SK-N-SH (cell line): ENCODE data around the gene CCDC24. TPM values are rescaled to one million over a fixed set of nuclear protein-coding genes. Genes with fewer than 3 reads are reported as not detected.

Experiments
- CTCF ChIA-PET: fragments of 300-600, 350-600 bp; formaldehyde crosslinking; extraction: SDS; loops from one replicate; lab custom pipeline; 2021; lab: Yijun Ruan, JAX
- POLR2A ChIA-PET: fragments of 350-600 bp; sonication (Branson Sonifier 250); formaldehyde crosslinking; extraction: SDS; loops from one replicate; lab custom pipeline; 2020; ENCODE audit warnings: antibody characterized with exemption, inconsistent platforms; lab: Yijun Ruan, JAX
- DNase-seq: peaks from one replicate; pipeline ENCODE4 v3.0.0; 2012
- H2AFZ ChIP-seq: fragments of 200-600 bp; sonication (generic); 2 replicates; pipeline ENCODE4 v1.8.1; 2016; ENCODE audit warnings: antibody characterized with exemption, mild to moderate bottlenecking, low read depth
- H3F3A ChIP-seq: fragments of 200-600 bp; sonication (generic); replicated peaks from 2 replicates; pipeline ENCODE3; 2016; ENCODE audit warnings: antibody characterized with exemption, mild to moderate bottlenecking; ENCODE audit not compliant: insufficient read depth
- H3K27ac ChIP-seq, 2 experiments: fragments of 200-500 bp in 1 of 2; fragments of 200-600 bp in 1 of 2; sonication (Bioruptor generic) in 1 of 2; sonication (generic), shearing (Covaris generic) in 1 of 2; 2 replicates each; pipeline versions ENCODE4 v1.5.1 to v1.6.1; 2014 to 2016; ENCODE audit warnings: low read depth in 2 of 2, inconsistent platforms in 1 of 2, low read length in 1 of 2, mild to moderate bottlenecking in 1 of 2, mixed read lengths in 1 of 2
- H3K27me3 ChIP-seq: fragments of 200-600 bp; sonication (generic), shearing (Covaris generic); 2 replicates; pipeline ENCODE4 v1.6.1; 2016; ENCODE audit warnings: mixed run types; ENCODE audit not compliant: insufficient read depth
- H3K36me3 ChIP-seq, 2 experiments: fragments of 200-500 bp in 1 of 2; fragments of 200-600 bp in 1 of 2; sonication (Bioruptor generic) in 1 of 2; sonication (generic) in 1 of 2; replicated peaks in 1 of 2; 2 replicates each; pipeline versions ENCODE3 to v1.5.1; 2014 to 2016; ENCODE audit warnings: low read length in 1 of 2, mild to moderate bottlenecking in 1 of 2; ENCODE audit not compliant: insufficient read depth in 2 of 2, control insufficient read depth in 1 of 2
- H3K4me1 ChIP-seq, 2 experiments: fragments of 200-500 bp in 1 of 2; fragments of 200-600 bp in 1 of 2; sonication (Bioruptor generic) in 1 of 2; sonication (generic), shearing (Covaris generic) in 1 of 2; 2 replicates each; pipeline versions ENCODE4 v1.5.1 to v1.6.1; 2014 to 2016; ENCODE audit warnings: low read depth in 1 of 2, low read length in 1 of 2, mixed run types in 1 of 2; ENCODE audit not compliant: insufficient read depth in 2 of 2, control insufficient read depth in 1 of 2
- H3K4me2 ChIP-seq: fragments of 200-600 bp; sonication (generic), shearing (Covaris generic); 2 replicates; pipeline ENCODE4 v1.6.1; 2017; ENCODE audit warnings: mixed run types
- H3K4me3 ChIP-seq, 2 experiments: fragments of 200-500 bp in 1 of 2; fragments of 200-600 bp in 1 of 2; sonication (Bioruptor generic) in 1 of 2; sonication (generic), shearing (Covaris generic) in 1 of 2; 2 replicates each; pipeline versions ENCODE4 v1.5.1 to v1.8.1; 2014 to 2016; ENCODE audit warnings: low read depth in 2 of 2, inconsistent platforms in 1 of 2, low read length in 1 of 2, mild to moderate bottlenecking in 1 of 2, mixed read lengths in 1 of 2, moderate library complexity in 1 of 2
- H3K79me2 ChIP-seq: fragments of 200-600 bp; sonication (generic); 2 replicates; pipeline ENCODE4 v1.8.1; 2017; ENCODE audit warnings: mild to moderate bottlenecking; ENCODE audit not compliant: insufficient read depth
- H3K9ac ChIP-seq: fragments of 200-600 bp; sonication (generic); 2 replicates; pipeline ENCODE4 v1.6.1; 2017; ENCODE audit warnings: mixed run types
- H3K9me2 ChIP-seq: fragments of 200-600 bp; sonication (generic); 2 replicates; pipeline ENCODE4 v1.6.1; 2017; ENCODE audit warnings: mixed run types
- H3K9me3 ChIP-seq: fragments of 200-600 bp; sonication (generic); 2 replicates; pipeline ENCODE4 v1.6.1; 2017; ENCODE audit warnings: mixed run types, mild to moderate bottlenecking, moderate library complexity
- H4K20me1 ChIP-seq: fragments of 200-600 bp; sonication (generic); 2 replicates; pipeline ENCODE4 v1.6.1; 2017; ENCODE audit warnings: mild to moderate bottlenecking, mixed run types; ENCODE audit not compliant: insufficient read depth
- FOSL2 ChIP-seq: IDR thresholded peaks from 2 replicates; pipeline ENCODE4 v1.4.0; 2012; ENCODE audit warnings: low read depth, mild to moderate bottlenecking, moderate library complexity, borderline replicate concordance
- FOXM1 ChIP-seq: IDR thresholded peaks from 2 replicates; pipeline ENCODE4 v1.4.0; 2012; ENCODE audit warnings: low read depth, mild to moderate bottlenecking
- GABPA ChIP-seq: IDR thresholded peaks from 2 replicates; pipeline ENCODE4 v1.4.0; 2012; ENCODE audit warnings: low read depth, mild to moderate bottlenecking
- MAX ChIP-seq: IDR thresholded peaks from 2 replicates; pipeline ENCODE4 v1.4.0; 2012; ENCODE audit warnings: low read depth
- MEF2A ChIP-seq: IDR thresholded peaks from 2 replicates; pipeline ENCODE4 v1.4.0; 2012; ENCODE audit warnings: low read depth, borderline replicate concordance
- NRF1 ChIP-seq: IDR thresholded peaks from 2 replicates; pipeline ENCODE4 v1.6.1; 2012; ENCODE audit warnings: low read depth, mild to moderate bottlenecking, low read length
- POLR2AphosphoS5 ChIP-seq: IDR thresholded peaks from 2 replicates; pipeline ENCODE4 v1.6.1; 2012; ENCODE audit warnings: low read depth, low read length
- RCOR1 ChIP-seq: fragments of 150-350 bp; IDR thresholded peaks from 2 replicates; pipeline ENCODE4 v1.6.1; 2017; ENCODE audit warnings: antibody characterized with exemption, low read length
- REST ChIP-seq: IDR thresholded peaks from 2 replicates; pipeline ENCODE4 v1.6.1; 2012; ENCODE audit warnings: mild to moderate bottlenecking, low read depth, low read length, moderate library complexity
- SIN3A ChIP-seq: IDR thresholded peaks from 2 replicates; pipeline ENCODE4 v1.6.1; 2012; ENCODE audit warnings: low read depth, mild to moderate bottlenecking, low read length, moderate library complexity, borderline replicate concordance
- ZBTB33 ChIP-seq: IDR thresholded peaks from 2 replicates; pipeline ENCODE4 v1.4.0; 2012; ENCODE audit warnings: low read depth, borderline replicate concordance
- WGBS: methylation state at CpG from one replicate; pipeline ENCODE4 v1.1.6; 2017; ENCODE audit warnings: low lambda C conversion rate; 5-methylcytosine and 5-hydroxymethylcytosine counted together
- polyA plus RNA-seq, 3 experiments: library from polyadenylated mRNA; depleted of rRNA; stranded (reverse); fragments of >200 nt; gene quantifications; 2 replicates each; pipeline ENCODE4 v1.2.3, GENCODE V29; 2012

Gene CCDC24
- polyA plus RNA-seq, 1 of the 3 experiments (the other 2 are of a cell fraction): 7.5 TPM

- H3K79me2 ChIP-seq: no peaks in the 10 kb centered on the region
- peaks cover 0 to 14% of the 10 kb centered on the region in 2 experiments; a peak in 1 of 4 replicates for H3K4me1 ChIP-seq
- no peak overlapping the region for H2AFZ ChIP-seq
- H3K9me2 ChIP-seq: no peaks in the 10 kb centered on the region
- no peaks in the 10 kb centered on the region for H4K20me1 ChIP-seq
- 60% methylated on average over 1 of the region's 8 CpGs for WGBS
- TF ChIP-seq REST (no peak), FOXM1 (no peak), GABPA (no peak), RCOR1 (no peak), NRF1 (no peak), SIN3A (no peak), POLR2AphosphoS5 (no peak), MEF2A (no peak), FOSL2 (no peak), ZBTB33 (no peak), MAX (no peak)
- no peak for DNase-seq
- no peaks in the 10 kb centered on the region for H3F3A ChIP-seq
- H3K27ac ChIP-seq: no peak overlapping the region
- POLR2A ChIA-PET: no interaction called here
- no peaks in the 10 kb centered on the region for H3K27me3 ChIP-seq
- H3K4me2 ChIP-seq: no peak overlapping the region
- no peaks in the 10 kb centered on the region for H3K36me3 ChIP-seq
- CTCF ChIA-PET: interaction anchor here (0.8 to 25.6 kb wide), 6 partner anchors 10 to 26 kb away, joined by 3 to 598 read pairs (median 6); partner anchors contain the start of gene CCDC24
- H3K9me3 ChIP-seq: no peaks in the 10 kb centered on the region
- H3K9ac ChIP-seq: no peak overlapping the region
- no peak overlapping the region for H3K4me3 ChIP-seq
Measured at GRCh38 chr1:44021156-44021555, 29.8 kb downstream of the CCDC24 start.
